HepG2 (cell line): ENCODE results near the gene NACAD. TPM values are rescaled to one million over a fixed set of nuclear protein-coding genes. Genes with fewer than 3 reads are reported as not detected.

ENCODE experiments used
- ATAC-seq: fragments of 200-7000 bp; cut with Tn5 transposase; 3 replicates; pipeline ENCODE4 v1.9.1; 2020; ENCODE audit warnings: mild to moderate bottlenecking, moderate library complexity
- BruUV-seq: library from RNA; stranded (reverse); fragments of 400-500 nt; replicated peaks from 2 replicates; lab custom pipeline; 2021; lab: Mats Ljungman, UMichigan
- CTCF ChIA-PET: fragments of 300-600 bp; formaldehyde crosslinking; extraction: SDS; loops from one replicate; lab custom pipeline; 2021; ENCODE audit warnings: low total read pairs, inconsistent platforms, low intra/inter-chr PET ratio; lab: Yijun Ruan, JAX
- POLR2A ChIA-PET: fragments of 350-600 bp; sonication (Branson Sonifier 250); formaldehyde crosslinking; loops from one replicate; lab custom pipeline; 2020; ENCODE audit warnings: antibody characterized with exemption, inconsistent platforms; lab: Yijun Ruan, JAX
- DNase-seq: peaks from one replicate; pipeline ENCODE4 v3.0.0-alpha.2; 2015; ENCODE audit warnings: low spot score
- FAIRE-seq: peaks from 3 replicates; lab custom pipeline; 2011; peaks lifted over from hg19 to GRCh38; lab: Jason Lieb, UNC
- H2AFZ ChIP-seq: one replicate; pipeline ENCODE4 v1.6.1; 2011; ENCODE audit warnings: low read length, inconsistent platforms
- H3K27ac ChIP-seq: fragments of 300-600 bp; 3 replicates; pipeline ENCODE4 v1.8.0; 2011; ENCODE audit warnings: mixed run types, mild to moderate bottlenecking, mixed read lengths, low read length, inconsistent platforms; ENCODE audit not compliant: insufficient read depth; ENCODE audit errors: extremely low read length
- H3K27me3 ChIP-seq, 2 experiments: fragments of 200-600 bp in 1 of 2; 2 replicates in 1 of 2; 3 replicates in 1 of 2; pipeline versions ENCODE4 v1.6.0 to v1.8.0; 2011; ENCODE audit warnings: low read length in 2 of 2, mild to moderate bottlenecking in 2 of 2, moderate library complexity in 2 of 2, inconsistent platforms in 1 of 2; ENCODE audit not compliant: insufficient read depth in 2 of 2, control insufficient read depth in 1 of 2
- H3K36me3 ChIP-seq, 2 experiments: fragments of 200-600 bp in 1 of 2; replicated peaks in 1 of 2; 2 replicates in 1 of 2; 3 replicates in 1 of 2; pipeline versions ENCODE4 v1.5.1 to v1.8.0; 2011; ENCODE audit warnings: low read length in 2 of 2, inconsistent platforms in 1 of 2; ENCODE audit not compliant: insufficient read depth in 2 of 2, control insufficient read depth in 1 of 2
- H3K4me1 ChIP-seq: 2 replicates; pipeline ENCODE4 v1.5.1; 2012; ENCODE audit warnings: low read length, inconsistent platforms; ENCODE audit not compliant: insufficient read depth
- H3K4me2 ChIP-seq: 2 replicates; pipeline ENCODE4 v1.6.0; 2011; ENCODE audit warnings: low read depth, low read length, inconsistent platforms
- H3K4me3 ChIP-seq, 3 experiments: fragments of 200-600 bp in 1 of 3; sonication (generic), shearing (Covaris generic) in 1 of 3; replicated peaks in 1 of 3; 2 replicates each; pipeline ENCODE4 v1.5.1; 2011 to 2016; ENCODE audit warnings: low read length in 3 of 3, inconsistent platforms in 2 of 3, low read depth in 2 of 3, mild to moderate bottlenecking in 2 of 3, control low read depth in 1 of 3, mixed read lengths in 1 of 3; ENCODE audit not compliant: insufficient read depth in 1 of 3
- H3K79me2 ChIP-seq: one replicate; pipeline ENCODE4 v1.6.1; 2011; ENCODE audit warnings: low read length, inconsistent platforms; ENCODE audit not compliant: insufficient read depth
- H3K9ac ChIP-seq: 2 replicates; pipeline ENCODE4 v1.6.0; 2011; ENCODE audit warnings: mild to moderate bottlenecking, low read depth, low read length, inconsistent platforms; ENCODE audit not compliant: insufficient read depth
- H3K9me3 ChIP-seq: 2 replicates; pipeline ENCODE4 v1.5.1; 2012; ENCODE audit warnings: mild to moderate bottlenecking, low read length
- H4K20me1 ChIP-seq: 2 replicates; pipeline ENCODE4 v1.6.0; 2011; ENCODE audit warnings: inconsistent platforms, mild to moderate bottlenecking, low read length, moderate library complexity; ENCODE audit not compliant: insufficient read depth
- ARNT ChIP-seq: fragments of 450-650 bp; IDR thresholded peaks from 2 replicates; pipeline ENCODE4 v1.6.1; 2017
- ZNF263 ChIP-seq: sonication (generic); formaldehyde crosslinking; IDR thresholded peaks from 2 replicates; pipeline ENCODE4 v1.4.0; 2020; ENCODE audit warnings: missing genetic modification reagents
- ZNF878 ChIP-seq: sonication (generic); formaldehyde crosslinking; IDR thresholded peaks from 2 replicates; pipeline ENCODE4 v1.8.1; 2023; ENCODE audit warnings: mild to moderate bottlenecking, missing genetic modification reagents, moderate library complexity
- WGBS: methylation state at CpG from one replicate; pipeline ENCODE4 v1.1.6; 2017; ENCODE audit warnings: low lambda C conversion rate; 5-methylcytosine and 5-hydroxymethylcytosine counted together
- in situ Hi-C: cut with HindIII; loops from 2 replicates; pipeline ENCODE4 v1.10.0; 2017; ENCODE audit warnings: low pct_unique_long_range_greater_than_20kb; ENCODE audit not compliant: extremely low pct_ligation_motif_present
- intact Hi-C: fragments of 100-400 bp; cut with micrococcal nuclease; formaldehyde crosslinking; loops from one replicate; pipeline ENCODE4 v1.10.0; 2022; ENCODE audit not compliant: unreplicated experiment
- polyA plus RNA-seq, 8 experiments: library from polyadenylated mRNA; depleted of rRNA in 3 of 8; stranded (reverse) in 7 of 8; unstranded in 1 of 8; fragments of >200 nt; fragmentation: Illumina TruSeq in 4 of 8; extraction: Trizol in 4 of 8; gene quantifications; 2 replicates each; pipeline versions ENCODE4 v1.2.1 to v1.2.3, GENCODE V29; 2011 to 2016; ENCODE audit warnings: low read depth in 4 of 8, missing spikeins in 1 of 8, mixed read lengths in 1 of 8; ENCODE audit not compliant: insufficient read depth in 1 of 8
- total RNA-seq, 5 experiments: library from RNA; depleted of rRNA; stranded (reverse); fragments of >200 nt; fragmentation: Illumina TruSeq; extraction: Trizol; gene quantifications; 2 replicates each; pipeline ENCODE4 v1.2.3, GENCODE V29; 2016; ENCODE audit warnings: low read depth in 1 of 5
- TF ChIP-seq, protein P1 (sequence below): sonication (generic); formaldehyde crosslinking; IDR thresholded peaks from 2 replicates; pipeline ENCODE4 v1.5.0; 2020; ENCODE audit warnings: mild to moderate bottlenecking, missing genetic modification reagents, moderate library complexity
- TF ChIP-seq, protein P2 (sequence below): fragments of 450-650 bp; IDR thresholded peaks from 2 replicates; pipeline ENCODE4 v1.6.1; 2016

The NACAD gene
- total and polyA plus RNA-seq, 2 of the 13 experiments (the other 11 are each of a cell fraction or from before 2014, with no cell fraction given) = 0.04 TPM; not detected in 1

DNA sequence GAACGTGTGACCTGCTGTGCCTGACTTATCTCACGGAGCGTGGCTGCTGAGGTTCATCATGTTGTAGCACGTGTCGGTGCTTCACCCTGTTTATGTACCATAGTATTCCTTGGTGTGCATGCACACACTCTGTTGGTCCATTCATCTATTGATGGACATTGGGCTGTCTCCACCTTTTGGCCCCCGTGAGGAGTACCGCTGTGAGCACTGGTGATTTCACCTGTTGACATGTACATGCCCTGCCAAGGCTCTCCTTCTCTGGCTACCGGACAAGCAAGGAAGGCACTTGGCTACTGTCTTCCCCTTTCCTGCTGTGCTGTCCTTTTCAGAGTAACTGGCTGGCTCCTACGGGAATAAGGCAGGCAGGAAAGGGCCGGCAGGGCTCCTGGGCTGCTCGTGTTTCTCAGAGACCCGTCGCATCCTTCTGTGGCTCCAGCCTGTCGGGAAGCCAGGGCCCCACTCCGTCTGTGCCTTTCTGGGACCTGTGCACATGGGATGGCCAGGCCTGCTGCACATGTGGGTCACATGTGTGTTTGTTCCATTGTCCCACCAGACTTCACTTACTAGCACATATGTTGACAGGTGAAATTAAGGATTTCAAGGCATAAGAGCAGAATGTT is 40.5 kb upstream of the NACAD start:
- in situ Hi-C loops = no loop called here
- no TSS peak for BruUV-seq
- H4K20me1 ChIP-seq = no peaks in the 10 kb centered on the region
- no peak overlapping the region for H3K4me2 ChIP-seq
- CTCF ChIA-PET = no interaction called here
- intact Hi-C loops = no loop called here
- no peaks in the 10 kb centered on the region for H3K9me3 ChIP-seq
- H3K27ac ChIP-seq = no peak overlapping the region
- no peaks in the 10 kb centered on the region for H3K36me3 ChIP-seq
- no peak overlapping the region for H3K4me3 ChIP-seq
- 0 out of 2 replicates have a peak, but pooled peaks cover 5% of the 10 kb centered on the region for H3K4me1 ChIP-seq
- peak; percentile 43; the same call in 2 of the 3 replicates for ATAC-seq
- no peak overlapping the region for H2AFZ ChIP-seq
- WGBS = 28% methylated on average over 13 of the region's 15 CpGs
- POLR2A ChIA-PET = interaction anchor here (0.7 kb wide), 1 partner anchor 18 kb away, joined by 3 read pairs; the partner anchor contains the start of gene TBRG4
- FAIRE-seq = no peak
- H3K79me2 ChIP-seq = no peaks in the 10 kb centered on the region
- peaks cover 7 to 51% of the 10 kb centered on the region in 2 experiments; a peak in 4 of 5 replicates for H3K27me3 ChIP-seq
- H3K9ac ChIP-seq = no peak overlapping the region
- TF ChIP-seq, protein P1, sequence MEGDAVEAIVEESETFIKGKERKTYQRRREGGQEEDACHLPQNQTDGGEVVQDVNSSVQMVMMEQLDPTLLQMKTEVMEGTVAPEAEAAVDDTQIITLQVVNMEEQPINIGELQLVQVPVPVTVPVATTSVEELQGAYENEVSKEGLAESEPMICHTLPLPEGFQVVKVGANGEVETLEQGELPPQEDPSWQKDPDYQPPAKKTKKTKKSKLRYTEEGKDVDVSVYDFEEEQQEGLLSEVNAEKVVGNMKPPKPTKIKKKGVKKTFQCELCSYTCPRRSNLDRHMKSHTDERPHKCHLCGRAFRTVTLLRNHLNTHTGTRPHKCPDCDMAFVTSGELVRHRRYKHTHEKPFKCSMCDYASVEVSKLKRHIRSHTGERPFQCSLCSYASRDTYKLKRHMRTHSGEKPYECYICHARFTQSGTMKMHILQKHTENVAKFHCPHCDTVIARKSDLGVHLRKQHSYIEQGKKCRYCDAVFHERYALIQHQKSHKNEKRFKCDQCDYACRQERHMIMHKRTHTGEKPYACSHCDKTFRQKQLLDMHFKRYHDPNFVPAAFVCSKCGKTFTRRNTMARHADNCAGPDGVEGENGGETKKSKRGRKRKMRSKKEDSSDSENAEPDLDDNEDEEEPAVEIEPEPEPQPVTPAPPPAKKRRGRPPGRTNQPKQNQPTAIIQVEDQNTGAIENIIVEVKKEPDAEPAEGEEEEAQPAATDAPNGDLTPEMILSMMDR (CRISPR knock-in tag) = peak; percentile 35; the same call in 1 of the 2 replicates
- no peak for TF ChIP-seq ZNF878 (CRISPR knock-in tag)
- no peak for TF ChIP-seq ARNT
- TF ChIP-seq, protein P2, sequence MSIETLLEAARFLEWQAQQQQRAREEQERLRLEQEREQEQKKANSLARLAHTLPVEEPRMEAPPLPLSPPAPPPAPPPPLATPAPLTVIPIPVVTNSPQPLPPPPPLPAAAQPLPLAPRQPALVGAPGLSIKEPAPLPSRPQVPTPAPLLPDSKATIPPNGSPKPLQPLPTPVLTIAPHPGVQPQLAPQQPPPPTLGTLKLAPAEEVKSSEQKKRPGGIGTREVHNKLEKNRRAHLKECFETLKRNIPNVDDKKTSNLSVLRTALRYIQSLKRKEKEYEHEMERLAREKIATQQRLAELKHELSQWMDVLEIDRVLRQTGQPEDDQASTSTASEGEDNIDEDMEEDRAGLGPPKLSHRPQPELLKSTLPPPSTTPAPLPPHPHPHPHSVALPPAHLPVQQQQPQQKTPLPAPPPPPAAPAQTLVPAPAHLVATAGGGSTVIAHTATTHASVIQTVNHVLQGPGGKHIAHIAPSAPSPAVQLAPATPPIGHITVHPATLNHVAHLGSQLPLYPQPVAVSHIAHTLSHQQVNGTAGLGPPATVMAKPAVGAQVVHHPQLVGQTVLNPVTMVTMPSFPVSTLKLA = peak; percentile 31
- no peak for TF ChIP-seq ZNF263
- TF ChIP-seq, all 625 proteins: peak for 2
- no peak for DNase-seq
